WTC11 (cell line): Measurements from ENCODE around the gene CAT.

Source experiments
- CTCF ChIP-seq: fragments of 200-600 bp; IDR thresholded peaks from 2 replicates; pipeline ENCODE4 v1.8.0; 2022; ENCODE audit warnings: antibody characterized with exemption
- ELF4 ChIP-seq: sonication (generic); formaldehyde crosslinking; IDR thresholded peaks from 2 replicates; pipeline ENCODE4 v1.8.1; 2022; ENCODE audit warnings: low read depth, mild to moderate bottlenecking, moderate library complexity, missing genetic modification reagents
- MAX ChIP-seq: sonication (generic); formaldehyde crosslinking; IDR thresholded peaks from 2 replicates; pipeline ENCODE4 v1.8.0; 2022; ENCODE audit warnings: mild to moderate bottlenecking, missing genetic modification reagents
- NR1H2 ChIP-seq: sonication (generic); formaldehyde crosslinking; IDR thresholded peaks from 2 replicates; pipeline ENCODE4 v1.9.0; 2021; ENCODE audit warnings: mild to moderate bottlenecking, moderate library complexity, missing genetic modification reagents
- TP53 ChIP-seq: sonication (generic); formaldehyde crosslinking; IDR thresholded peaks from 2 replicates; pipeline ENCODE4 v1.8.1; 2023; ENCODE audit warnings: mild to moderate bottlenecking, missing genetic modification reagents
- ZNF423 ChIP-seq: fragments of 250-450 bp; sonication (Bioruptor Pico); IDR thresholded peaks from 2 replicates; pipeline ENCODE4 v2.1.2; 2022; ENCODE audit warnings: mild to moderate bottlenecking, moderate library complexity

GRCh38 chr11:34516247-34517040 lies 77.7 kb downstream of the CAT start:
- no peak for TF ChIP-seq CTCF
- no peak for TF ChIP-seq TP53 (CRISPR knock-in tag)
- TF ChIP-seq MAX (CRISPR knock-in tag), result no peak
- TF ChIP-seq ELF4 (CRISPR knock-in tag), result no peak
- no peak for TF ChIP-seq ZNF423
- no peak for TF ChIP-seq NR1H2
